ENCODE data around the gene RTN4RL2.

DNA sequence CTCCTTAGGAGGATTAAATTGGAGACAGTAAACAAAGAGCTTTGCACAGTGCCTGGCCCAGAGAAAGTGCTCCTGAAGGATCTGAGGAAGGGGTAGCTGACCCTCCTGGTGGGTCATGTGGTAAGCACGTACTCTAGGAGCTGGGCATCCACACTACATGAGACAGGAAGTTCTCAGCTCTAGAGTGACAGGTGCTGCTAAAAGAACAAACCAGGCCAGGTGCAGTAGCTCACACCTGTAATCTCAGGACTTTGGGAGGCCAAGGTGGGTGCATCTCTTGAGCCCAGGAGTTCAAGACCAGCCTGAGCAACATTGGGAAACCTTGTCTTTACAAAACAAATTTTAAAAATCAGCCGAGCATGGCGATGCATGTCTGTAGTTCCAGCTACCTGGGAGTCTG lies 42.0 kb downstream of the RTN4RL2 start:
- TF ChIP-seq POLR2A (IDR thresholded peaks at IDR 0.05) (no peak), POLR2AphosphoS5 (IDR thresholded peaks at IDR 0.05) (no peak)
- TF ChIP-seq, protein P1, sequence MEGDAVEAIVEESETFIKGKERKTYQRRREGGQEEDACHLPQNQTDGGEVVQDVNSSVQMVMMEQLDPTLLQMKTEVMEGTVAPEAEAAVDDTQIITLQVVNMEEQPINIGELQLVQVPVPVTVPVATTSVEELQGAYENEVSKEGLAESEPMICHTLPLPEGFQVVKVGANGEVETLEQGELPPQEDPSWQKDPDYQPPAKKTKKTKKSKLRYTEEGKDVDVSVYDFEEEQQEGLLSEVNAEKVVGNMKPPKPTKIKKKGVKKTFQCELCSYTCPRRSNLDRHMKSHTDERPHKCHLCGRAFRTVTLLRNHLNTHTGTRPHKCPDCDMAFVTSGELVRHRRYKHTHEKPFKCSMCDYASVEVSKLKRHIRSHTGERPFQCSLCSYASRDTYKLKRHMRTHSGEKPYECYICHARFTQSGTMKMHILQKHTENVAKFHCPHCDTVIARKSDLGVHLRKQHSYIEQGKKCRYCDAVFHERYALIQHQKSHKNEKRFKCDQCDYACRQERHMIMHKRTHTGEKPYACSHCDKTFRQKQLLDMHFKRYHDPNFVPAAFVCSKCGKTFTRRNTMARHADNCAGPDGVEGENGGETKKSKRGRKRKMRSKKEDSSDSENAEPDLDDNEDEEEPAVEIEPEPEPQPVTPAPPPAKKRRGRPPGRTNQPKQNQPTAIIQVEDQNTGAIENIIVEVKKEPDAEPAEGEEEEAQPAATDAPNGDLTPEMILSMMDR (IDR thresholded peaks at IDR 0.05) = no peak
